Measurements from ENCODE around the gene GBA2.

GBA2 gene

DNA sequence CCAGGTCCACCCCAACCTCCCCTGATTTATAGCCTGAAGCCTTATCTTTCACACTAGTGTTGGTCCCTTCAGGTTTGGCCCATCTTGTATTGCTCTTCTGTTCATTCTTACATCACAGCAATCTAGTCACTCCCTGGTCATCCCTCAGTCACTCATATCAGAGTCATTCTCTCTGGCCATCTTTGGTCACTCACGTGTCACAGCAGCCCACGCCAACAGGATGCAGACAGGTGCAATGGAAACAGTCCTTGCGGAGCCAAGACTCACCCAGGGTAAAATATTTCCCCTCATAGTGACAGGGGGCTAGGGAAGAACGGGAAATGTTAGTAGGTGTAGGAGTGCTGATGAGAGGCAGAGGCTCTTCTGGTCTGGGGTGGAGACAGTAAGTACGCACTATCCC is 4.4 kb upstream of the GBA2 start:
- CTCF ChIA-PET = interaction anchor here (0.9 to 6.4 kb wide), 9 partner anchors 9 to 59 kb away, joined by 3 to 41 read pairs (median 6); partner anchors contain the start of gene SPAG8
- DNase-seq = no peak
- 100% methylated on average over 1 of the region's 5 CpGs for WGBS (ENCODE audit: insufficient coverage)
- H3K27ac ChIP-seq (ENCODE audit: insufficient read depth in 1 of 2, low read depth in 1 of 2, low read length in 2 of 2, poor library complexity in 1 of 2, severe bottlenecking in 2 of 2) = no peak overlapping the region
- POLR2A ChIA-PET = interaction anchor here (0.6 kb wide), 1 partner anchor 425 kb away, joined by 3 read pairs; no protein-coding TSS in a partner anchor
- peaks cover 2 to 43% (median 27%) of the 10 kb centered on the region in 4 experiments for H3K36me3 ChIP-seq (ENCODE audit: control insufficient read depth in 4 of 4, insufficient read depth in 4 of 4, low read length in 3 of 4)
- H3K4me3 ChIP-seq (ENCODE audit: control insufficient read depth in 1 of 7, extremely low read depth in 1 of 7, insufficient read depth in 4 of 7, low read depth in 2 of 7, low read length in 6 of 7) = no peak overlapping the region
- no peaks in the 10 kb centered on the region for H3K9me3 ChIP-seq (ENCODE audit: control extremely low read depth in 1 of 5, control insufficient read depth in 4 of 5, insufficient read depth in 2 of 5, low read depth in 1 of 5, low read length in 4 of 5)
- H3K27me3 ChIP-seq (replicated peaks in 2 of 5; ENCODE audit: control insufficient read depth in 4 of 5, insufficient read depth in 5 of 5, low read length in 4 of 5) = no peaks in the 10 kb centered on the region
- H3K4me1 ChIP-seq (ENCODE audit: control extremely low read depth in 1 of 4, control insufficient read depth in 4 of 4, insufficient read depth in 4 of 4, low read length in 3 of 4) = peaks cover 12 to 47% (median 39%) of the 10 kb centered on the region in 4 experiments

DNA sequence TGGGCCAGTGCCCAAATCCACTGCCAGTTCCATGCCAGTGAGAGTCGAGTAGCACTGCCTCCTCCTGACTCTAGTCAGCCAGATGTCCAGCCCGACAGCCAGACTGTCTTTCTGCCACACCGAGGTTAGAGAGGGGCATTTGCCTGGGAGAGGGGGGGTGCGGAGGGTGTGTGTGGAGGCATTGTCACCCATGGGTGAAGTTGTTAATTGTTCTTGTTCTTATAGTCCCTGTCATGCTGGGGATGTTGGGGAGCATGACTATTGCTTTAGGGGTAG is 1.2 kb upstream of the GBA2 start:
- ChIA-PET POLR2A (interaction anchor here (0.6 to 1.6 kb wide), 3 partner anchors 10 to 35 kb away, joined by 3 to 4 read pairs (median 3); partner anchors contain the start of genes CREB3 and TLN1), CTCF (interaction anchor here (0.7 to 15.7 kb wide), 7 partner anchors 11 to 76 kb away, joined by 3 to 190 read pairs (median 4); partner anchors contain the start of genes CREB3 and TLN1)
- WGBS (ENCODE audit: insufficient coverage) = no CpG with 5 or more reads among the region's 4 CpGs
- Histone ChIP-seq H3K36me3 (ENCODE audit: control insufficient read depth in 4 of 4, insufficient read depth in 4 of 4, low read length in 3 of 4) (peaks cover 2 to 43% (median 27%) of the 10 kb centered on the region in 4 experiments), H3K4me1 (ENCODE audit: control extremely low read depth in 1 of 4, control insufficient read depth in 4 of 4, insufficient read depth in 4 of 4, low read length in 3 of 4) (peaks cover 10 to 39% (median 37%) of the 10 kb centered on the region in 4 experiments), H3K4me3 (ENCODE audit: control insufficient read depth in 1 of 7, extremely low read depth in 1 of 7, insufficient read depth in 4 of 7, low read depth in 2 of 7, low read length in 6 of 7) (peak overlapping the region in 6 of 7 experiments; percentile 79 to 92 (median 86)), H3K27me3 (replicated peaks in 2 of 5; ENCODE audit: control insufficient read depth in 4 of 5, insufficient read depth in 5 of 5, low read length in 4 of 5) (no peaks in the 10 kb centered on the region), H3K27ac (ENCODE audit: insufficient read depth in 1 of 2, low read depth in 1 of 2, low read length in 2 of 2, poor library complexity in 1 of 2, severe bottlenecking in 2 of 2) (peak overlapping the region; percentile 18 to 84), H3K9me3 (ENCODE audit: control extremely low read depth in 1 of 5, control insufficient read depth in 4 of 5, insufficient read depth in 2 of 5, low read depth in 1 of 5, low read length in 4 of 5) (no peaks in the 10 kb centered on the region)
- no peak for DNase-seq

GRCh38 chr9:35749515-35750255 is 657 bp upstream of the GBA2 start:
- H3K27ac ChIP-seq (ENCODE audit: insufficient read depth in 1 of 2, low read depth in 1 of 2, low read length in 2 of 2, poor library complexity in 1 of 2, severe bottlenecking in 2 of 2) = peak overlapping the region; percentile 18 to 84
- 4% methylated on average over 16 of the region's 19 CpGs for WGBS (ENCODE audit: insufficient coverage)
- peak; percentile 30 to 69 (median 61) for DNase-seq

DNA sequence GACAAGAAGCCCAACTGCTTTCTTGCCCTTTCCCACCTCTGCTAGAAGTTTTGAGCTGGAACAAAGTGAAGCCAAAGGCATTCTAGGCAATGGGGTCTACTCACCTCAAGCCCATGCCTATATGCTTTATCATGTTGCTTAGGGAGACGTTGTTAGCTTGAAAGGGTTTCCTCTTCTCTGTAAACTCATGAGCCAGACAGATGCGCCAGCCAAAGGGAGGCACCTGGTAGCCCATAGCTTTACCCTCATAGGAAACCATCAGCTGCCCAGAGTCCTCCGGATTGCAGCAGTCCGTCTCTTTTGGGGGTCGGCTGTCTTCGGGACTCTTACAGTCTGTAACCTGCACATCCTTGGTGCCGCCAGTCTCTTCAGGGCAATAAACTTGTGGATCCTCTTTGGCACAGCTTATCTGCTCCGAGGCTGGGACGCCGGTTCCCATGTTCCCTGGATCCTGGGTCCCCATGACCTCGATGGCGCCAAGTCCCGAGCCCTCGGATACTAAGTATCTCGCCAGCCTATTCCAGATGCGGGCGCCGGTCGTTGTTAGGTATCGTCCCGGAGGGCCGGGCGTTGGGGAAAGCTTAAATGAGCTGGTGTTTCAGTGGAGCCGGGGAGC is 678 bp downstream of the GBA2 start:
- peak overlapping the region; percentile 18 to 84 for H3K27ac ChIP-seq (ENCODE audit: insufficient read depth in 1 of 2, low read depth in 1 of 2, low read length in 2 of 2, poor library complexity in 1 of 2, severe bottlenecking in 2 of 2)
- peaks cover 10 to 45% (median 34%) of the 10 kb centered on the region in 4 experiments for H3K4me1 ChIP-seq (ENCODE audit: control extremely low read depth in 1 of 4, control insufficient read depth in 4 of 4, insufficient read depth in 4 of 4, low read length in 3 of 4)
- H3K27me3 ChIP-seq (replicated peaks in 2 of 5; ENCODE audit: control insufficient read depth in 4 of 5, insufficient read depth in 5 of 5, low read length in 4 of 5) = no peaks in the 10 kb centered on the region
- ChIA-PET CTCF (interaction anchor here (0.9 to 15.7 kb wide), 16 partner anchors 8 to 134 kb away, joined by 3 to 190 read pairs (median 4); partner anchors contain the start of genes CCDC107, CREB3, RMRP and TLN1), POLR2A (interaction anchor here (0.7 to 1.6 kb wide), 5 partner anchors 9 to 1108 kb away, joined by 3 to 10 read pairs (median 4); partner anchors contain the start of genes CREB3 and TLN1)
- H3K4me3 ChIP-seq (ENCODE audit: control insufficient read depth in 1 of 7, extremely low read depth in 1 of 7, insufficient read depth in 4 of 7, low read depth in 2 of 7, low read length in 6 of 7) = peak overlapping the region; percentile 79 to 92 (median 86)
- peak in 1 of 3 donors; percentile 53 for DNase-seq
- H3K36me3 ChIP-seq (ENCODE audit: control insufficient read depth in 4 of 4, insufficient read depth in 4 of 4, low read length in 3 of 4) = peaks cover 0 to 43% (median 27%) of the 10 kb centered on the region in 4 experiments
- 0% methylated on average over 23 of the region's 24 CpGs for WGBS (ENCODE audit: insufficient coverage)
- H3K9me3 ChIP-seq (ENCODE audit: control extremely low read depth in 1 of 5, control insufficient read depth in 4 of 5, insufficient read depth in 2 of 5, low read depth in 1 of 5, low read length in 4 of 5) = no peaks in the 10 kb centered on the region

More at GRCh38 chr9:35749515-35750255, 657 bp upstream of the GBA2 start:
- Histone ChIP-seq H3K4me3 (ENCODE audit: control insufficient read depth in 1 of 7, extremely low read depth in 1 of 7, insufficient read depth in 4 of 7, low read depth in 2 of 7, low read length in 6 of 7) (peak overlapping the region; percentile 79 to 92 (median 86)), H3K36me3 (ENCODE audit: control insufficient read depth in 4 of 4, insufficient read depth in 4 of 4, low read length in 3 of 4) (peaks cover 2 to 42% (median 28%) of the 10 kb centered on the region in 4 experiments), H3K4me1 (ENCODE audit: control extremely low read depth in 1 of 4, control insufficient read depth in 4 of 4, insufficient read depth in 4 of 4, low read length in 3 of 4) (peaks cover 10 to 37% (median 34%) of the 10 kb centered on the region in 4 experiments), H3K27me3 (replicated peaks in 2 of 5; ENCODE audit: control insufficient read depth in 4 of 5, insufficient read depth in 5 of 5, low read length in 4 of 5) (no peaks in the 10 kb centered on the region), H3K9me3 (ENCODE audit: control extremely low read depth in 1 of 5, control insufficient read depth in 4 of 5, insufficient read depth in 2 of 5, low read depth in 1 of 5, low read length in 4 of 5) (no peaks in the 10 kb centered on the region)
- POLR2A ChIA-PET = interaction anchor here (0.6 to 1.6 kb wide), 4 partner anchors 11 to 45 kb away, joined by 3 to 4 read pairs (median 3); partner anchors contain the start of genes CREB3 and TLN1
- CTCF ChIA-PET = interaction anchor here (0.7 to 15.7 kb wide), 10 partner anchors 9 to 92 kb away, joined by 3 to 190 read pairs (median 4); partner anchors contain the start of genes CCDC107, CREB3, RMRP and TLN1

- peak overlapping the region in 3 of 7 experiments; percentile 14 to 87 (median 86) for H3K4me3 ChIP-seq (ENCODE audit: control insufficient read depth in 1 of 7, extremely low read depth in 1 of 7, insufficient read depth in 4 of 7, low read depth in 2 of 7, low read length in 6 of 7)
- peaks cover 0 to 42% (median 26%) of the 10 kb centered on the region in 4 experiments for H3K36me3 ChIP-seq (ENCODE audit: control insufficient read depth in 4 of 4, insufficient read depth in 4 of 4, low read length in 3 of 4)
- H3K27me3 ChIP-seq (replicated peaks in 2 of 5; ENCODE audit: control insufficient read depth in 4 of 5, insufficient read depth in 5 of 5, low read length in 4 of 5) = no peaks in the 10 kb centered on the region
- no peaks in the 10 kb centered on the region for H3K9me3 ChIP-seq (ENCODE audit: control extremely low read depth in 1 of 5, control insufficient read depth in 4 of 5, insufficient read depth in 2 of 5, low read depth in 1 of 5, low read length in 4 of 5)
- H3K27ac ChIP-seq (ENCODE audit: insufficient read depth in 1 of 2, low read depth in 1 of 2, low read length in 2 of 2, poor library complexity in 1 of 2, severe bottlenecking in 2 of 2) = peak overlapping the region in 1 of 2 experiments; percentile 10
- DNase-seq = no peak
- WGBS (ENCODE audit: insufficient coverage) = 92% methylated on average over 3 of the region's 3 CpGs
- peaks cover 10 to 51% (median 36%) of the 10 kb centered on the region in 4 experiments for H3K4me1 ChIP-seq (ENCODE audit: control extremely low read depth in 1 of 4, control insufficient read depth in 4 of 4, insufficient read depth in 4 of 4, low read length in 3 of 4)
- ChIA-PET POLR2A (interaction anchor here (2.0 kb wide), 1 partner anchor 15 kb away, joined by 4 read pairs; the partner anchor contains the start of genes CREB3 and TLN1), CTCF (interaction anchor here (1.2 to 15.7 kb wide), 6 partner anchors 9 to 136 kb away, joined by 3 to 190 read pairs (median 10); partner anchors contain the start of genes CREB3 and TLN1)
Observed at GRCh38 chr9:35746583-35746982, 2.4 kb downstream of the GBA2 start.

DNA sequence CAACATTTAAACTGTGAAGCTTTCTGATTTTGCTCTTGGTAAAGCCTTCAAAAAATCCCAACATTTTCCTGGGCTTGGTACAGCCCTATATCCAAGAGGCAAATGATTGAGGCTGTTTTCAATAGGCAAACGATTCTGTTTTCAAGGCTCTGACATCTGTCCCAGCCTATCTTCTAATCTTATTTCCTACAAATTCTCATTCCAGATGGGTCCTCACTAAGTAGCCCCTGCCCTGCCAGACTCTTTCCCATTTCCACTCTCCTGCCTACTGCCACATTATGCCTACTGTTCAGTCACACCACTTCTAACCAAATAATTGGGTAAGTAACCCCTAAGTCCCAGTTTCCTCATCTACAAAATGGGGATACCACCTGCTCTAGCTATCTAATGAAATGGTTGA is 3.5 kb downstream of the GBA2 start:
- 93% methylated on average over 1 of the region's 1 CpG for WGBS (ENCODE audit: insufficient coverage)
- no peaks in the 10 kb centered on the region for H3K9me3 ChIP-seq (ENCODE audit: control extremely low read depth in 1 of 5, control insufficient read depth in 4 of 5, insufficient read depth in 2 of 5, low read depth in 1 of 5, low read length in 4 of 5)
- ChIA-PET CTCF (interaction anchor here (1.2 to 15.7 kb wide), 6 partner anchors 8 to 81 kb away, joined by 4 to 190 read pairs (median 6); partner anchors contain the start of genes CREB3, MSMP, NPR2 and TLN1), POLR2A (interaction anchor here (2.0 kb wide), 1 partner anchor 13 kb away, joined by 4 read pairs; the partner anchor contains the start of genes CREB3 and TLN1)
- no peak for DNase-seq
- no peak overlapping the region for H3K4me3 ChIP-seq (ENCODE audit: control insufficient read depth in 1 of 7, extremely low read depth in 1 of 7, insufficient read depth in 4 of 7, low read depth in 2 of 7, low read length in 6 of 7)
- peaks cover 10 to 52% (median 37%) of the 10 kb centered on the region in 4 experiments for H3K4me1 ChIP-seq (ENCODE audit: control extremely low read depth in 1 of 4, control insufficient read depth in 4 of 4, insufficient read depth in 4 of 4, low read length in 3 of 4)
- no peak overlapping the region for H3K27ac ChIP-seq (ENCODE audit: insufficient read depth in 1 of 2, low read depth in 1 of 2, low read length in 2 of 2, poor library complexity in 1 of 2, severe bottlenecking in 2 of 2)
- H3K36me3 ChIP-seq (ENCODE audit: control insufficient read depth in 4 of 4, insufficient read depth in 4 of 4, low read length in 3 of 4) = peaks cover 0 to 36% (median 26%) of the 10 kb centered on the region in 4 experiments
- no peaks in the 10 kb centered on the region for H3K27me3 ChIP-seq (replicated peaks in 2 of 5; ENCODE audit: control insufficient read depth in 4 of 5, insufficient read depth in 5 of 5, low read length in 4 of 5)

All from common myeloid progenitor, CD34-positive (primary cell).